ENCODE results near the gene APOC3. TPM values are rescaled to one million over a fixed set of nuclear protein-coding genes. Genes with fewer than 3 reads are reported as not detected.

The APOC3 gene
- total and polyA plus RNA-seq, 7 experiments from 2014 or later = not detected

DNA sequence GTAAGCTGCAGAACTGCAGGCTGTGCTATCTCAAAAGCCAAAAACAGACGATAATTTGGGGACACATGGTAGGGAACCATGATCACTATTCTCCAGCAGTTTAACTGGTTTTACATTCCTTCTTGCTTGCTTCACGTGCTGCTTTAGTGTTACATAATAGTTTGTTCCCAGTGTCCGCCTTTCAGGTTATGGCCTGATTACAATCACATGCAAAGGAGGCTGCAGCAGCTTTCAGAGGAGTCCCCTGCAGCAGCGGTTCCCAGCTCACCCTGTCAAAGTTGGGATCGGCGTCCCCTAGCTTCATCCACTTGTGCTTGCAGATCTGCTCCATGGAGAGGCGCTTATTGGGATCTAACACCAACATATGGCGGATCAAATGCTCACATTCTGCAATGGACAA, 46.9 kb downstream of the APOC3 start:
- Histone ChIP-seq H3K9me3 (ENCODE audit: control insufficient read depth in 2 of 3, low read length in 3 of 3) (no peaks in the 10 kb centered on the region), H3K4me3 (ENCODE audit: low read length) (no peak overlapping the region), H3K4me1 (ENCODE audit: control insufficient read depth in 2 of 2, insufficient read depth in 2 of 2, low read length in 2 of 2) (no peaks in the 10 kb centered on the region), H3K27ac (ENCODE audit: low read depth, low read length) (no peak overlapping the region), H3K27me3 (ENCODE audit: control insufficient read depth in 2 of 2, insufficient read depth in 2 of 2, low read length in 2 of 2) (no peaks in the 10 kb centered on the region), H3K36me3 (ENCODE audit: control insufficient read depth in 2 of 3, insufficient read depth in 3 of 3, low read length in 3 of 3) (peaks cover 12 to 47% (median 14%) of the 10 kb centered on the region in 3 experiments)
- intact Hi-C loops (cut with micrococcal nuclease) = no loop called here
- ATAC-seq (no peak), DNase-seq (no peak)
- Mint-ChIP-seq H3K9me3 (no peaks in the 10 kb centered on the region), H3K36me3 (peaks cover 14 to 53% (median 23%) of the 10 kb centered on the region in 5 donors), H3K4me3 (no peak overlapping the region), H3K27ac (no peak overlapping the region), H3K4me1 (peaks cover 0 to 17% (median 9%) of the 10 kb centered on the region in 7 donors), H3K27me3 (no peaks in the 10 kb centered on the region)
- ChIA-PET POLR2A (interaction anchor here (0.7 kb wide), 1 partner anchor 247 kb away, joined by 3 read pairs; no protein-coding TSS in a partner anchor), CTCF (interaction anchor here (0.6 to 1.0 kb wide), 3 partner anchors 228 to 232 kb away, joined by 3 to 4 read pairs (median 3); no protein-coding TSS in a partner anchor)

DNA sequence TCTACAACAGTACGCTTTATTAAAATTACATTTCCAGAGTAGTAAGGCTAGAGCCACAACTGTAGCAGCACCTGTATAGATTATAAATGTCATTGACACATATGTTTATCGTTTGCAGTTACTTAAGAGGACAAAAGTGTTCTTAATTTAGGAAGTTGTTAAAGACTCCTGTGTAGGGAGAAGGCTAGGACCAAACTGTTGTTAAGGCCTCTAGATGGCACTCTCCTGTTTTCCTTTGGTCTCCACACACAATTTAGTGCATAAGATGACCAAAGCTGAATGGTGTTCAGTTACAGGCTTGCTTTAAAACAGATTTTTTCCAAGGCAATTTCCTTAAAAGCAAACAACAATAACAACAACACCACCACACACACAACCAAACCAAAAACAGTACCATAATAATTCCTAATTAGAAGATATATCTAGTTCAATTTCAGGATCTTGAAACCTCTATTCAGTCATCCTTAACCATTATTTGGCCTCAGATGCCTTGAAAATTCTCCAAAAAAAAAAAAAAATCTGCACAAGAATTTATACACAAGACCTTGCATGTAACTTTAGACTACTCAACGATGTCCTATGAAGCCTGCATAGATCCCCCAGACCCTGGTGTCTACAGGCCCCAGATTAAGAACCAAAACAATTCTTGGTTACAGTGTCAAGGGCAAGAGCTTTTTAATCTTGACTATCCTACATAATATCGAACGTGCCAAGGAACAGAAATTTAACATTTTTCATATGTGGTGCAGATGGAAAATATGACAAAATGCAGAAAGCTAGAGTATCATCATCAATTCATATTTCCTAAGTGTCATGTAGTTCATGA, 50.3 kb downstream of the APOC3 start:
- no peaks in the 10 kb centered on the region for H3K27me3 Mint-ChIP-seq
- intact Hi-C loops (cut with micrococcal nuclease) = loop anchor here (1.0 to 10.0 kb wide), 6 partner anchors 55 to 347 kb away; partner anchors contain the start of genes APOA5 (in 1 of the 2) and SIK3 (in 1 of the 2)

GRCh38 chr11:116881143-116881542, 51.4 kb downstream of the APOC3 start:
- Histone ChIP-seq H3K36me3 (ENCODE audit: control insufficient read depth in 2 of 3, insufficient read depth in 3 of 3, low read length in 3 of 3) (peaks cover 0 to 4% (median 0%) of the 10 kb centered on the region in 3 experiments), H3K4me1 (ENCODE audit: control insufficient read depth in 2 of 2, insufficient read depth in 2 of 2, low read length in 2 of 2) (no peaks in the 10 kb centered on the region), H3K4me3 (ENCODE audit: low read length) (no peak overlapping the region), H3K27me3 (ENCODE audit: control insufficient read depth in 2 of 2, insufficient read depth in 2 of 2, low read length in 2 of 2) (no peaks in the 10 kb centered on the region), H3K27ac (ENCODE audit: low read depth, low read length) (no peak overlapping the region), H3K9me3 (ENCODE audit: control insufficient read depth in 2 of 3, low read length in 3 of 3) (no peaks in the 10 kb centered on the region)
- no peak overlapping the region for H3K4me3 Mint-ChIP-seq
- ChIA-PET CTCF (interaction anchor here (0.7 to 3.1 kb wide), 10 partner anchors 27 to 227 kb away, joined by 3 to 25 read pairs (median 6); partner anchors contain the start of gene ZPR1), POLR2A (no interaction called here)
- intact Hi-C loops (cut with micrococcal nuclease) = loop anchor here in 1 of 2 donors (2.0 to 10.0 kb wide), 2 partner anchors 54 to 218 kb away; partner anchors contain the start of gene SIK3
- DNase-seq (no peak), ATAC-seq (no peak)
- H3K27me3 Mint-ChIP-seq = no peaks in the 10 kb centered on the region
- no peaks in the 10 kb centered on the region for H3K9me3 Mint-ChIP-seq
- peaks cover 0 to 11% (median 3%) of the 10 kb centered on the region in 5 donors for H3K36me3 Mint-ChIP-seq
- H3K4me1 Mint-ChIP-seq = peaks cover 0 to 18% (median 9%) of the 10 kb centered on the region in 7 donors
- peak overlapping the region in 5 of 9 donors; percentile 1 to 74 (median 34) for H3K27ac Mint-ChIP-seq

More for the DNA sequence above, 50.3 kb downstream of the APOC3 start:
- H3K36me3 Mint-ChIP-seq = peaks cover 3 to 20% (median 7%) of the 10 kb centered on the region in 5 donors
- H3K27me3 ChIP-seq (ENCODE audit: control insufficient read depth in 2 of 2, insufficient read depth in 2 of 2, low read length in 2 of 2) = no peaks in the 10 kb centered on the region
- no peak overlapping the region for H3K4me3 Mint-ChIP-seq
- peaks cover 0 to 18% (median 9%) of the 10 kb centered on the region in 7 donors for H3K4me1 Mint-ChIP-seq
- H3K4me3 ChIP-seq (ENCODE audit: low read length) = no peak overlapping the region
- no peaks in the 10 kb centered on the region for H3K4me1 ChIP-seq (ENCODE audit: control insufficient read depth in 2 of 2, insufficient read depth in 2 of 2, low read length in 2 of 2)
- ATAC-seq (peak; percentile 84), DNase-seq (peak in 7 of 9 donors; percentile 31 to 54 (median 39))
- no peaks in the 10 kb centered on the region for H3K9me3 ChIP-seq (ENCODE audit: control insufficient read depth in 2 of 3, low read length in 3 of 3)
- peak overlapping the region in 4 of 9 donors; percentile 23 to 67 (median 46) for H3K27ac Mint-ChIP-seq
- H3K27ac ChIP-seq (ENCODE audit: low read depth, low read length) = no peak overlapping the region
- ChIA-PET POLR2A (interaction anchor here (0.7 to 1.6 kb wide), 2 partner anchors 44 to 111 kb away, joined by 4 read pairs; no protein-coding TSS in a partner anchor), CTCF (interaction anchor here (0.6 to 3.1 kb wide), 18 partner anchors 9 to 229 kb away, joined by 3 to 25 read pairs (median 5); partner anchors contain the start of genes APOA5 and ZPR1)
- no peaks in the 10 kb centered on the region for H3K9me3 Mint-ChIP-seq
- H3K36me3 ChIP-seq (ENCODE audit: control insufficient read depth in 2 of 3, insufficient read depth in 3 of 3, low read length in 3 of 3) = peaks cover 0 to 15% (median 7%) of the 10 kb centered on the region in 3 experiments

- Mint-ChIP-seq H3K4me1 (peaks cover 0 to 18% (median 8%) of the 10 kb centered on the region in 7 donors), H3K4me3 (no peak overlapping the region), H3K9me3 (no peaks in the 10 kb centered on the region), H3K27me3 (no peaks in the 10 kb centered on the region), H3K27ac (peak overlapping the region in 4 of 9 donors; percentile 2 to 70 (median 34)), H3K36me3 (peaks cover 0 to 17% (median 3%) of the 10 kb centered on the region in 5 donors)
- Histone ChIP-seq H3K36me3 (ENCODE audit: control insufficient read depth in 2 of 3, insufficient read depth in 3 of 3, low read length in 3 of 3) (no peaks in the 10 kb centered on the region), H3K27me3 (ENCODE audit: control insufficient read depth in 2 of 2, insufficient read depth in 2 of 2, low read length in 2 of 2) (no peaks in the 10 kb centered on the region), H3K27ac (ENCODE audit: low read depth, low read length) (no peak overlapping the region), H3K9me3 (ENCODE audit: control insufficient read depth in 2 of 3, low read length in 3 of 3) (no peaks in the 10 kb centered on the region), H3K4me3 (ENCODE audit: low read length) (no peak overlapping the region), H3K4me1 (ENCODE audit: control insufficient read depth in 2 of 2, insufficient read depth in 2 of 2, low read length in 2 of 2) (no peaks in the 10 kb centered on the region)
- POLR2A ChIA-PET = interaction anchor here (0.6 to 1.1 kb wide), 2 partner anchors 38 to 203 kb away, joined by 3 read pairs; no protein-coding TSS in a partner anchor
- intact Hi-C loops (cut with micrococcal nuclease) = loop anchor here in 1 of 2 donors (10.0 kb wide), 1 partner anchor 52 kb away; no protein-coding TSS in a partner anchor
- DNase-seq (no peak), ATAC-seq (no peak)
- CTCF ChIA-PET = interaction anchor here (1.0 kb wide), 2 partner anchors 48 to 220 kb away, joined by 3 to 4 read pairs; no protein-coding TSS in a partner anchor
These were observed 52.7 kb downstream of the APOC3 start for GRCh38 chr11:116882386-116882785.

Other genes starting within 250 kb of the APOC3 start
- 10 to 100 TPM; 10.3 to 32.0 (median 20.3) TPM for gene BUD13, start 56.9 kb upstream of the APOC3 start, total RNA-seq
- gene BUD13, start 56.9 kb upstream of the APOC3 start, polyA plus RNA-seq = 10 to 100 TPM in 1 of 2 donors, 1 to 10 TPM in 1; 9.4 to 27.9 TPM
- 100 to 1,000 TPM in 1 of 5 experiments, 10 to 100 TPM in 4; 65.8 to 117 (median 68.8) TPM for gene ZPR1, start 41.9 kb upstream of the APOC3 start, total RNA-seq
- 10 to 100 TPM; 30.9 to 38.8 TPM for gene ZPR1, start 41.9 kb upstream of the APOC3 start, polyA plus RNA-seq
- not detected for gene APOA5, start 38.0 kb upstream of the APOC3 start, total RNA-seq
- not detected for gene APOA5, start 38.0 kb upstream of the APOC3 start, polyA plus RNA-seq
- gene APOA4, start 6.6 kb upstream of the APOC3 start, total RNA-seq = not detected
- gene APOA4, start 6.6 kb upstream of the APOC3 start, polyA plus RNA-seq = not detected
- under 1 TPM; 0.24 to 0.70 (median 0.51) TPM for gene APOA1, start 7.7 kb downstream of the APOC3 start, total RNA-seq
- not detected for gene APOA1, start 7.7 kb downstream of the APOC3 start, polyA plus RNA-seq

Measured in naive thymus-derived CD4-positive, alpha-beta T cell (primary cell).